GM12891 (cell line): ENCODE data around the gene CYTH1.

Source experiments
- DNase-seq: peaks from one replicate; pipeline ENCODE4 v3.0.0; 2011; ENCODE audit warnings: low spot score; ENCODE audit not compliant: insufficient read length
- FAIRE-seq: peaks from 2 replicates; lab custom pipeline; 2011; peaks lifted over from hg19 to GRCh38; lab: Jason Lieb, UNC
- PAX5 ChIP-seq: IDR thresholded peaks from 2 replicates; pipeline ENCODE4 v1.6.1; 2011; ENCODE audit warnings: low read length, moderate library complexity, mild to moderate bottlenecking; ENCODE audit not compliant: insufficient read depth, severe bottlenecking
- POLR2A ChIP-seq: IDR thresholded peaks from 2 replicates; pipeline ENCODE4 v1.6.1; 2011; ENCODE audit warnings: low read depth, low read length, control low read depth
- POLR2AphosphoS5 ChIP-seq: IDR thresholded peaks from 2 replicates; pipeline ENCODE4 v1.6.1; 2011; ENCODE audit warnings: low read depth, low read length, control low read depth
- POU2F2 ChIP-seq: IDR thresholded peaks from 2 replicates; pipeline ENCODE4 v1.6.1; 2011; ENCODE audit warnings: low read depth, mild to moderate bottlenecking, control low read depth, low read length, moderate library complexity
- SPI1 ChIP-seq: IDR thresholded peaks from 2 replicates; pipeline ENCODE4 v1.6.1; 2011; ENCODE audit warnings: low read depth, low read length, control low read depth
- TAF1 ChIP-seq: IDR thresholded peaks from 2 replicates; pipeline ENCODE4 v1.6.1; 2011; ENCODE audit warnings: low read depth, low read length, control low read depth

The CYTH1 gene

GRCh38 chr17:78653382-78653781, 128.7 kb downstream of the CYTH1 start:
- FAIRE-seq = no peak
- no peak for DNase-seq

GRCh38 chr17:78652913-78653312, 129.2 kb downstream of the CYTH1 start:
- DNase-seq (no peak), FAIRE-seq (no peak)
- TF ChIP-seq POU2F2 = no peak
- no peak for TF ChIP-seq POLR2A
- no peak for TF ChIP-seq POLR2AphosphoS5
- TF ChIP-seq PAX5 = no peak
- TF ChIP-seq SPI1 = no peak
- no peak for TF ChIP-seq TAF1

More at GRCh38 chr17:78653382-78653781, 128.7 kb downstream of the CYTH1 start:
- TF ChIP-seq TAF1 (no peak), POLR2A (no peak), SPI1 (no peak), POU2F2 (no peak), PAX5 (no peak), POLR2AphosphoS5 (no peak)

- TF ChIP-seq POLR2AphosphoS5 (no peak), PAX5 (no peak), POLR2A (no peak)
- DNase-seq (no peak), FAIRE-seq (no peak)
Observed at GRCh38 chr17:78652024-78652423, 130.0 kb downstream of the CYTH1 start.

GRCh38 chr17:78651554-78651953, 130.5 kb downstream of the CYTH1 start:
- TF ChIP-seq POLR2A = no peak
- TF ChIP-seq POLR2AphosphoS5 = no peak
- no peak for FAIRE-seq
- no peak for DNase-seq

DNA sequence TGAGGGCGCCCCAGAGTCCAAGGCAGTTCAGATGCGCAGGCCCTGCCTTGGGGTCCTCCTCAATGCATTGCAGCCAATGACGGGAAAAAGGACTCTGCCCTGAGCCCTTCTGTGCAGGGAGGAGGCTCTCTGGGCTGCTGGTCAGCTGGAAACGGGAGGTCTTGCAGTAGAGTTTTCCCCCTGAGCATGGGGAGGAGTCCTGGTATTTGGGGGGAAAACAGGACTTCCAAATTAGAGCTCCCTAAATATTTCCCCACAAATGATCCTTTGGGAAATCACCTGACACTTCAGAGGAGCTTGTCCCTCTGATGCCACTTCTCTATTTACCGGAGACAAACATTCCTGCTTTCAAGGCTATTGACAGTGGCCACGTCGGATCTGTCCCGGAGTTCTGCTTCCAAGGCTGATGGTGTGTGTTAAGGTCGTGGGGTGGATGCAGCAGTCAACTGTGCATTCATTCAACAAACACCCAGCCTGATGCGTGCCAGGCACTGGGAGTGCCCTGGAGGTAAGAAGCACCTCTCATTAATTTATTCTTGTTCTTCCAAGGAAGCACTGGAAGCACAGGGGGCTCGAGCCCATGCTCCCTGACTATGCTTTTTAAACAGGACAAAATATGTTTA, 131.9 kb downstream of the CYTH1 start:
- no peak for FAIRE-seq
- no peak for TF ChIP-seq POLR2AphosphoS5
- no peak for DNase-seq

DNA sequence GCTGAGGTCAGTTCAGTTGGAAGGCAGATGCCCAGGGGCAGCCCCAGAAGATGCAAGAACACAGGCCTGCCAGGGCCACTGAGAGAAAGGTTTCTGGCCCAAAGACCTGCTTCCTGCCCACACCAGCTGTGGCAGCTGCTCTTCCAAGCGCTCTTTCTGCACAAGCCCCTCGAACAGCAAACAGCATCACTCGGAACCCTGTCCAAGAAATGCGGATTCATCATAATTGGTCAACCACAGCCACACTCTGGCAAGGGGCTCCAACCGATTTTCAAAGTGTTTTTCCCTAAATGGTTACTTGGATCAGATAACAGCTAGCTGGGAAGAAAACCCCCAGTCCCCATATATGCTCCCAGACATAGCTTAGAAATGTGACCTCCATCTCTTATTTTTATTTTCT, 133.8 kb downstream of the CYTH1 start:
- FAIRE-seq = no peak
- no peak for TF ChIP-seq TAF1
- DNase-seq = no peak

DNA sequence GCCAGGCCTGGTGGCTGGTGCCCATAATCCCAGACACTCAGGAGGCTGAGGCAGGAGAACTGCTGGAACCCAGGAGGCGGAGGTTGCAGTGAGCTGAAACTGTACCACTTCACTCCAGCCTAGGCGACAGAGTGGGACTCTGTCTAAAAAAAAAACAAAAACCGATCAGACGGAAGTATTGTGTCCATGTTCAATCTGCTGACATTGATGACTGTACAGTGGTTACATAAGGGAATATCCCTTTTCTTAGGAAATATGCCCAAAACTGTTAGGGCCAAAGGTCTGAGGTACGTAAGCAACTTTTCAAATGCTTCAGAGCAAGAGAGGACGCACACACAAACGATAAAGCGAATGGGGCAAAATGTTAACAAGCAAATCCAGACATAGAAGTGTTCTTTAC, 135.0 kb downstream of the CYTH1 start:
- TF ChIP-seq TAF1 (no peak), PAX5 (no peak), POLR2A (no peak), SPI1 (no peak), POLR2AphosphoS5 (no peak), POU2F2 (no peak)
- DNase-seq (no peak), FAIRE-seq (no peak)

- DNase-seq (peak; percentile 56), FAIRE-seq (no peak)
- peak; percentile 97 for TF ChIP-seq SPI1
- TF ChIP-seq POLR2A = no peak
- no peak for TF ChIP-seq POLR2AphosphoS5
Observed at GRCh38 chr17:78645421-78646295, 136.4 kb downstream of the CYTH1 start.

GRCh38 chr17:78644931-78645351, 137.1 kb downstream of the CYTH1 start:
- DNase-seq = no peak
- TF ChIP-seq POLR2A = no peak
- TF ChIP-seq PAX5 = no peak
- no peak for TF ChIP-seq SPI1
- no peak for TF ChIP-seq POLR2AphosphoS5
- TF ChIP-seq TAF1 = no peak
- TF ChIP-seq POU2F2 = no peak
- no peak for FAIRE-seq

GRCh38 chr17:78644224-78644623, 137.8 kb downstream of the CYTH1 start:
- no peak for FAIRE-seq
- no peak for DNase-seq
- TF ChIP-seq POU2F2 = no peak
- no peak for TF ChIP-seq SPI1
- TF ChIP-seq POLR2A = no peak
- TF ChIP-seq POLR2AphosphoS5 = no peak
- no peak for TF ChIP-seq PAX5
- TF ChIP-seq TAF1 = no peak
